RPMI7951 (cell line): ENCODE results near the gene TRMT112. TPM values are rescaled to one million over a fixed set of nuclear protein-coding genes. Genes with fewer than 3 reads are reported as not detected.
A peak's percentile ranks its signal among the peaks of the same experiment; 100 is the strongest.

Source experiments
- DNase-seq: peaks from one replicate; pipeline ENCODE4 v3.0.0-alpha.2; 2012; ENCODE audit warnings: low read depth
- total RNA-seq: library from RNA; depleted of rRNA; stranded (reverse); fragments of >200 nt; shearing (Covaris generic); gene quantifications from 2 replicates; pipeline ENCODE4 v1.2.3, GENCODE V29; 2014

TRMT112 gene
- total RNA-seq, 1 experiment from 2014 or later = 434 TPM

DNA sequence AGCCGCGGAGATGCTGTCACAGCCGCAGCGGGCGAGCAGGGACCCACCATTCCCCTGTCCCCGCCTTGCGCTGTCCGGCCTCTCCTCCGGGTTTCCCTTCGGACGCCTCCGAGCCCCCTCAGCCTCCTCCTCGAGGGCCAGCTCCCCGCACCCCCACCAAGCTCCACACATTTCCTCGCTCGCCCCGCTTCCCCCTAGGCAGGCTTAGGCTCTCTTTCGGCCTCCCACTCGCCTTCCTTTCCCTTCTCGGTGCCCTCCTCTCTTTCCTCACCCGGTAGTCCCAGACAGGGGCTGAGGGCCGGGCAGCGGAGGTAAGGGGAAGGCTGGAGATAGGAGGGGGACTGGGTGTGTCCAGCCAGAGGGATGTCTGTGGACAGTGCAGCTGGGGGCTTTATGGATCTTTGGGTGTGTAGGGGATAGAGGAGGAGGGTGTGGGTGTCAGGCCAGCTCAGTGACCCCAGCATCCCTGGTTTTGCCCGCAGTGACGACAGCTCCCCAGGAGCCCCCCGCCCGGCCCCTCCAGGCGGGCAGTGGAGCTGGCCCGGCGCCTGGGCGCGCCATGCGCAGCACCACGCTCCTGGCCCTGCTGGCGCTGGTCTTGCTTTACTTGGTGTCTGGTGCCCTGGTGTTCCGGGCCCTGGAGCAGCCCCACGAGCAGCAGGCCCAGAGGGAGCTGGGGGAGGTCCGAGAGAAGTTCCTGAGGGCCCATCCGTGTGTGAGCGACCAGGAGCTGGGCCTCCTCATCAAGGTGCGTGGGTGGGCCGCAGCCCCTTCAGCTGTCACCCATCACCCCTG lies 24.7 kb downstream of the TRMT112 start:
- no peak for DNase-seq

DNA sequence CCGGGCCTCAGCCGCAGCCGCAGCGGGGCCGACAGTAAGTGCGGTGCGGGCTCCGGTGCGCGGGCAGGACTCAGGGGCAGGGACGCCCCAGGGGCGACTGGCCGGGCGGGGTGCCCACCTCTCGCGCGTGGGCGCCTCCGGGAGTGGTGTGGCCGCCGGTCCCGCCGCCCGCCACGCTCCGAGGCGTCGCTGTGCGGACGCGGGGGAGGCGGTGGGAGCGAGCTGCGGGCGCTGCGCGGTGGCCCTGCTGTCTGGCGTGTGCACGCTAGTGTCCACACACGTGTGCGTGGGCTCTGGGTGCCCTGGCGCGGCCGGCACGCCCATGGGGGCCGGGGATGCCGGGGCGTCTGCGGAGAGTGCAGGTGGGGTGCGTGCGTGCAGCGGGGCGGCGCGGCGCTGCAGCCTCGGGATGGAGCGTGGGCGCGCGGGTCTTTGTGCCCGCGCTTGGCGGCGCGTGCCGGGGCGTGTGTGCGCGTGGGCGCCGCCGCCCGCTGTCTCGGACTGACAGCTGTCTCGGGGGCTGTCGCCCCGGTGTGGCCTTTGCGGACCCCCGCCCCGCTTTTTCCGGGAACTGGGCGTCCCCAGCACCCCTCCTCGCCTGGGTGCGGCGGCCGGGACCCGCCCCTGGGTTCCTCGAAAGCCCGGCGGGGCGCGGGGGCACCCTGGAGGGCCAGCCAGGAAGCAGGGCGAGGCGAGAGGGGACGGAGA lies 25.5 kb downstream of the TRMT112 start:
- DNase-seq = no peak

DNA sequence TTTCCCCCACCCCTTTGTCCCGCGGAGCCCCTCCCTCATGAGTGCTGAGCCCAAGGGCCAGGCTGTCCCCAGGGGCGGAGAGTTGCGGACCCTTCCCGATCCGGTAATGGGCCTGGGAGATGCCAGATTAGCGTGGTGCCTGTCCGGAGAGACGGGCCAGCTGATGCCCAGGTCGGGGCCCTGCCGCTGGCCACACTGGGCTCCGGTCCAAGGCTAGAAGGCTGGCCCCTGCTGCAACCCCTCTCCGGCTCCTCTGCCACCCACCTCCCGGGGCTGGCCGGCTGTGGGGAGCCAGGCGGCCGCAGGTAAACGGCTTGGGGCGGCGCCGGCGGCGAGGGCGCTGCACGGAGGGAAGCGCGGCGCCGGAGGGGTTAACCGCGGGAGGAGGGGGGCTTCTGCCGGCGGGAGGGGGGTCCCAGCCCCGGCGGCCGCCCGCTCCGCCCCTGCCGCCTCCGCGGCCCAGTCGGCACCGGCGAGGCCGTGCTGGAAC lies 26.1 kb downstream of the TRMT112 start, which contains the start of gene KCNK4:
Gene KCNK4, plus strand, starts transcription at position 41 of the 490 bp plus-strand sequence. CDS start 1,717 bp downstream, outside the sequence.
- DNase-seq = no peak

DNA sequence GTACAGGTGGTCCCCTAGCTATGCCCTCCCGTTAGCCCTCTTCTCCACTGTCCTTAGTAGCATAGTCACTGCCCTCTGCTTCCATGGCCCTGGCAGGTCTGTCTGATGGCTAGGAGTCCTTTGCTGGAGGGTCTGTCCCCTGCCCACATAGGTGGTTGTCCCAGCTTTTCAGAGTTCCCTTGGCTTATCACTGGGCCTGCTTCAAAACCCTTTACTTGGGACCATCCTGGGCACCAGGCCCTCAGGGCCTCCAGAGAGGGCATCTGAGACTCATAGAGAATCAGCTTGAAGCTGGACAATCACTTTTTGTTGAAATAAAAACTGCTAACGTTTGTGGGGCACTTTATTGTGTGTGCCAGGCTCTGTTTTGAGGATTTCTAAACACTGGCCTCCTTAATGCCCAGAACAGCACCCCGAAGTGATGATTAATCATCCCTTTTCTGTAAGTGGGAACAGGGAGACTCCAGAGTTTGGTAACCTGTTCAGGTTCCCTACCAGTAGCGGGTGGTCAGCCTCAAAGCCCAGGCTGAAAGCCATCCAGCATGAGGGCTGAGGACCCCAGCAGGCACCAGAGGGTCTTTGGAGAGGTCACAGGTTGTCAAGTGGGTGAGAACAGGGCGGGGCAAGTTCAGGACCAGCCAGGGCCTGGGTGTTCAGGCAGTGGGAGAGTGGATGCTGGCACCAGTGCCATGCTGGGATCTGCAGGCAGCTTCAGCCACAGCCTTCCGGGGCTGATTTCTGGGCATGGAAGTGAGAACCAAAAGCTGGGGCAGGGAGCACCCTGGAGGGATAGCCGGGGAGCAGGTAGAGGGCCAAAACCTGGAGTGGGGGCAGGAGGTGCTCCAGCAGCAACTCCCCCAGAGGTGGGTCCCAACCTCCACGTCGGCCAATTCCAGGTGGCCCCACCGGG lies 26.8 kb downstream of the TRMT112 start:
- DNase-seq = no peak

- DNase-seq = no peak
Observed at GRCh38 chr11:64289002-64289564, 28.3 kb downstream of the TRMT112 start.

DNA sequence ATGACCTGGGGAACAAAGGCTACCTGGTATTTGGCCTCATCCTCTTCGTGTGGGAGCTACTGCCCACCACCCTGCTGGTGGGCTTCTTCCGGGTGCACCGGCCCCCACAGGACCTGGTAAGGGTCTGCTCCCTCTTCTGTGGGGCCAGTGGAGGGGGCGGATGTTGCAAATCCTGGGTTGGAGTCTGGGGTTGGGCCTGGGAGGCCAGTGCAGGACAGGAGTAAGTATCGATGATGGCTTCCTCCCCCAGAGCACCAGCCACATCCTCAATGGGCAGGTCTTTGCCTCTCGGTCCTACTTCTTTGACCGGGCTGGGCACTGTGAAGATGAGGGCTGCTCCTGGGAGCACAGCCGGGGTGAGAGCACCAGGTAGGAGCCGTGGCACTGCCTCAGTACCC lies 29.0 kb downstream of the TRMT112 start:
- no peak for DNase-seq

DNA sequence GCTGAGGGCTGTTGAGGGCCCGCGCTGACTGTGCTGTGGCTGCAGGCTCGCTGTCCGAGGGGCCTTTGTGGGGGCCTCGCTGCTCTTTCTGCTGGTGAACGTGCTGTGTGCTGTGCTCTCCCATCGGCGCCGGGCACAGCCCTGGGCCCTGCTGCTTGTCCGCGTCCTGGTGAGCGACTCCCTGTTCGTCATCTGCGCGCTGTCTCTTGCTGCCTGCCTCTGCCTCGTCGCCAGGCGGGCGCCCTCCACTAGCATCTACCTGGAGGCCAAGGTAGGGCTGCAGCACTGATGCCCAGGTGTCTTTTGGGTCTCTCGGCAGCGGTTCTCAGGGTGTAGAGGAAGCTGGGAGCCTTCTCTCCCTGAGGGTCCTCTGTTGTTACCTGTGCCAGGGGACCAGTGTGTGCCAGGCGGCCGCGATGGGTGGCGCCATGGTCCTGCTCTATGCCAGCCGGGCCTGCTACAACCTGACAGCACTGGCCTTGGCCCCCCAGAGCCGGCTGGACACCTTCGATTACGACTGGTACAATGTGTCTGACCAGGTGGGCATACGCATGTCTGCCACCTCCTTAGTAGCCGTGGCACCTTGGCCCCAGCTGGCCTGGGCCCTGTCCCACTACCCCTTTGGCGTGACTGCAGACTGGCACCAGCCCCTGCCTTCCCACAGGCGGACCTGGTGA lies 29.5 kb downstream of the TRMT112 start:
- DNase-seq = no peak

DNA sequence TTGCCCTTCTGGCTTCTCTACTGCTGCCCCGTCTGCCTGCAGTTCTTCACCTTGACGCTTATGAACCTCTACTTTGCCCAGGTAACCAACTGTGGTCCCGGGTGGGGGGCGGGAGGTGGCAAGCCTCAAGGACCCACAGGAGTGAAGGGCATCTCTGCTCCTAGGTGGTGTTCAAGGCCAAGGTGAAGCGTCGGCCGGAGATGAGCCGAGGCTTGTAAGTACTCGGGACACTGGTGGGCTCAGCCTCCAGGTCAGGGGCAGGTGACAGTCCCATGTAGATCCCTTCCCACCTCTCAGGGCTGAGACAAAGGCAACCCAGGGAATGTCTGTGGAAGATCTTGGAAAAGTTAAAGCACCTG lies 30.6 kb downstream of the TRMT112 start:
- DNase-seq = no peak

GRCh38 chr11:64285885-64286800 lies 31.2 kb downstream of the TRMT112 start:
- no peak for DNase-seq

- peak; percentile 73 for DNase-seq
Observed at GRCh38 chr11:64284962-64285884, 32.1 kb downstream of the TRMT112 start, which contains the start of gene GPR137. TSS of gene GPR137 (plus strand) at chr11:64285848. CDS start at chr11:64286525, 677 bp downstream.

DNA sequence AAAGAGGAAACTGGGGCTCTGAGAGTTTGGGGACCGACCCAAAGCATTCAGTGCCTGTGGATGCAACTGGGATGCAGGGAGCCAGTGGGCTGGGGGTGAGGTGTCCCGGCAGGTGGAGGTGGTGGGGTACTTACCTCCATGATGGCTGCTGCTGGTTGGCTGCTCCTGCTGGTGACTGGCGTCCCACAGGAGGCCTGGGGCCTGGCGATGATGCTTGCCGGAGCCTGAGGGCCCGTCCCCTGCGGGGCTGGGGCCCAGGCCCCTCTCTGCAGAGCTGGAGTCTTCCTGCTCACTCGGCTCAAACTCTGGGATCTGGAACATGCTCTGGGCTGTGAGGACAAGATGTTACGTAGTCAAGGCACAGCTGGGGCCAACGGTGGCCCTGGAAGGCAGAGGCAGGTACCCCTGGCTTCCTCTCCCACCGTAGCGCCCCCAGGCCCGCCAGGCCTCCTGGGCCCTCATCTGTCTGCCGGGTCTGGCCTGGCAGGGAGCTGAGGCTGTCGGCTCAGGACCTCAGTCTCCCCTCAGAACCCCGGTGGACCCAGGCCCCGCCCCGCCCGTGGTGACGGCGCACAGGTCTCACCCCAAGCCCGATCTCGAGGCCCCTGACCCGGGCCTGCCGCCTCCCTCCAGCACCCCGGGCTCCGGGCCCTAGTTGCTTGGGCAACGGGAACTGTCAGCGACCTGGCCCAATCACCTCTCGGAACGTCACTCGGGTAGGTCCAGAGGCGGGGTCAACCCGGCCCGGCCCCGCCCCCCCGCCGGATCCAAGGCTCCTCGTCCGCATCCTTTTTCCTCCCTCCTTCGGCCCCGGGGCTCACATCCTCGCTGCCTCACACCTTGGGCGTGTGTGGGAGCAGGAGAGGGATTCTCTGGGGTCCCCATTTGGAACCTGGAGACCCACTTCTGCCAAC lies 33.1 kb downstream of the TRMT112 start, which contains the start of gene BAD:
Gene BAD, minus strand, starts transcription at position 618 of the 914 bp plus-strand sequence. Its CDS starts 297 bp downstream, at position 321.
- DNase-seq = peak; percentile 90

GRCh38 chr11:64283092-64283491 lies 34.3 kb downstream of the TRMT112 start:
- no peak for DNase-seq

DNA sequence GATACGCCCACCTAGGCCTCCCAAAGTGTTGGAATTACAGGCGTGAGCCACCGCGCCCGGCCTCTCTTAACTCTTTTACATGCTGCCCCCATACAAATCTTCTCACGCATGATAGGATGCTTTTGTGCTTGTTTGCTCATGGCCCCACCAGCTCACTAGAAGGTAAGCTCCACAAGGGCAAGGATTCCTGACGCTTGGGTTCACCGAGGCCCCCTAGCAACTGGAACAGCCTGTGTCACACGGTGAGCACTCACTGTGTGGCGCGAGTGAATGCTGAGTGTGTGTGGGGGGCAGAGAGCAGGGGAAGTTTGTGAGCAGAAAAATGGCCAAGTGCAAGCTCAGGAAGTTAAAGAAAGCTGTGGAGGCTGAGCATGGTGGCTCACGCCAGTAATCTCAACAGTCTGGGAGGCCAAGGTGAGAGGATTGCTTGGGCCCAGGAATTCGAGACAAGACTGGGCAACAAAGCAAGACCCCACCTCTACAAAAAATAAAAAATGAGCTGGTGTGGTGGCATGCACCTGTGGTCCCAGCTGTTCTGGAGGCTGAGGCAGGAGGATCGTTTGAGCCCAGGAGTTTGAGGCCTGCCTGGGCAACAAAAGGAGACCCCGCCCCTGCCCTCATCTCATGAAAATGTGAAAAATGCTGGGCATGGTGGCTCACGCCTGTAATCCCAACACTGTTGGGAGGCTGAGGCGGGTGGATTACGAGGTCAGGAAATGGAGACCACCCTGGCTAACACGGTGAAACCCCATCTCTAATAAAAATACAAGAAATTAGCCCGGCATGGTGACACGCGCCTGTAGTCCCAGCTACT lies 35.2 kb downstream of the TRMT112 start:
- DNase-seq = no peak

GRCh38 chr11:64278576-64279190 lies 38.7 kb downstream of the TRMT112 start:
- DNase-seq = no peak

DNA sequence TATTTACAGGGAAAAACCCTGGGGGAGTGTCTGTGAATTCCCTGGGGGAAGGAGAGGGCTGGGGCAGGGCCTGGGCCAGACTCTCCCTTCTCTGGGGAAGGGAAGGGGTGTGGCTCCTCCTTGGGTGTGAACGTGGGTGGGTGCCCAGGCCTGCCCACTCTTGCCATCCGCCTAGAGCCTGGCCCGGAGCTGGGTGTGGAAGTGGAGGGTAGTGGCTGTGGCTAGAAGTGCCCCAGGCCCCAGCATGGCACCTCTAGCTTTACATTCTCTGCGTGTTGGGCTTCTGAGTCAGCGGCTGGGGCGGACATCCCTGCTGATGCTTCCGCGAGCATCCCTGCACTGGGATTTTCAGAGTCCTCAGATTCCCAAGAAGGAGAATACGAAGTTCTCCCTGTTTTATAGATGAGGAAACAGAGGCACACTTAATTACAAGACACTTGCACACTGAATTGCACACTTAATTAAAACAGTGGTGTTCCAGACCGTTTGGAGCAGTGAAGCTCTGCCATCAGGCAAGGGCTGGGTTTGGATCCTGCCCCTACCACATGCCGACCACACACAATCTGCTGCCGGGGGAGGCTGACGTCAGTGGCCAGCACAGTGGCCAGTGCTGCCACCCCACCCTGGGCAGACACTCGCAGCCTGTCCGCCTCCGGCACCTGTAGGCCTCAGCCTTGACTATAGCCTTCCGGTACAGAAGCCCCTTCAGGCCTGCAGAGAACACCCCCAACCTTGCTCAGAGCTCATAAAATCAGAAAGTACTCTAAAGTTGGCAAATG lies 40.5 kb downstream of the TRMT112 start:
- DNase-seq = peak; percentile 87
